Thyroid gland (tissue), 4 donors: Measurements from ENCODE around the gene NHERF2.

Experiments
- CTCF ChIP-seq, 6 experiments: fragments of 200-600 bp in 3 of 6; fragments of 450-650 bp in 3 of 6; sonication (generic) in 3 of 6; IDR thresholded peaks; one replicate each; pipeline ENCODE4 v1.5.1; 2016 to 2019; ENCODE audit warnings: antibody characterized with exemption in 6 of 6, mild to moderate bottlenecking in 2 of 6, inconsistent platforms in 1 of 6, moderate library complexity in 1 of 6
- POLR2A ChIP-seq, 2 donors: fragments of 450-650 bp; IDR thresholded peaks; one replicate each; pipeline ENCODE4 v1.6.1; 2017; ENCODE audit warnings: antibody characterized with exemption in 2 of 2, mild to moderate bottlenecking in 2 of 2, moderate library complexity in 1 of 2

- TF ChIP-seq CTCF (IDR thresholded peaks at IDR 0.05) (no peak), POLR2A (IDR thresholded peaks at IDR 0.05) (no peak)
These were observed 19.5 kb downstream of the NHERF2 start for GRCh38 chr16:2045965-2046892.
